Activated B cell treated with CpG ODN at 0.5 μM for 24 hours (primary cell): Measurements from ENCODE around the gene HMOX1. TPM values are rescaled to one million over a fixed set of nuclear protein-coding genes. Genes with fewer than 3 reads are reported as not detected.

Experiments
- ATAC-seq: fragments of 200-7000 bp; cut with Tn5 transposase; one replicate; pipeline ENCODE4 v1.10.0; 2021; ENCODE audit warnings: low read depth, mild to moderate bottlenecking, moderate library complexity
- CTCF ChIA-PET: fragments of 350-600 bp; sonication (Branson Sonifier 250); formaldehyde crosslinking; loops from one replicate; lab custom pipeline; 2021; ENCODE audit warnings: antibody characterized with exemption; lab: Charles Lee
- POLR2A ChIA-PET: fragments of 350-600 bp; sonication (Branson Sonifier 250); formaldehyde crosslinking; loops from one replicate; lab custom pipeline; 2021; ENCODE audit warnings: antibody characterized with exemption; lab: Charles Lee
- DNase-seq: peaks from one replicate; pipeline ENCODE4 v3.0.0; 2022
- H3K27ac Mint-ChIP-seq: one replicate; pipeline ENCODE4 v1.8.0; 2020; ENCODE audit warnings: mixed read lengths
- H3K27me3 Mint-ChIP-seq: one replicate; pipeline ENCODE4 v1.8.0; 2021; ENCODE audit warnings: mixed read lengths
- H3K36me3 Mint-ChIP-seq: one replicate; pipeline ENCODE4 v1.8.0; 2021; ENCODE audit warnings: low read depth, mixed read lengths
- H3K4me1 Mint-ChIP-seq: one replicate; pipeline ENCODE4 v1.8.0; 2021; ENCODE audit warnings: mixed read lengths
- H3K4me3 Mint-ChIP-seq: one replicate; pipeline ENCODE4 v1.8.0; 2020; ENCODE audit warnings: mild to moderate bottlenecking, mixed read lengths
- H3K9me3 Mint-ChIP-seq: one replicate; pipeline ENCODE4 v1.8.0; 2020; ENCODE audit warnings: mixed read lengths
- CTCF ChIP-seq: fragments of 200-600 bp; IDR thresholded peaks from one replicate; pipeline ENCODE4 v1.8.0; 2022; ENCODE audit warnings: antibody characterized with exemption, mild to moderate bottlenecking
- intact Hi-C: fragments of 100-400 bp; cut with micrococcal nuclease; formaldehyde crosslinking; loops from one replicate; pipeline ENCODE4 v1.15.1; 2024
- total RNA-seq: library from RNA; stranded (reverse); gene quantifications from 2 replicates; pipeline ENCODE4 v1.2.3, GENCODE V29; 2022

The HMOX1 gene
- total RNA-seq, 1 donor from 2014 or later, result 13.3 TPM

GRCh38 chr22:35347462-35347861 is 33.4 kb upstream of the HMOX1 start:
- H3K27me3 Mint-ChIP-seq, result no peaks in the 10 kb centered on the region
- no peak overlapping the region for H3K4me3 Mint-ChIP-seq
- TF ChIP-seq CTCF, result no peak
- ATAC-seq, result no peak
- DNase-seq, result no peak
- peaks cover 35% of the 10 kb centered on the region for H3K4me1 Mint-ChIP-seq
- ChIA-PET POLR2A (no interaction called here), CTCF (interaction anchor here (1.2 kb wide), 1 partner anchor 63 kb away, joined by 3 read pairs; no protein-coding TSS in a partner anchor)
- no peaks in the 10 kb centered on the region for H3K9me3 Mint-ChIP-seq
- H3K36me3 Mint-ChIP-seq, result peaks cover 3% of the 10 kb centered on the region
- intact Hi-C loops, result no loop called here
- no peak overlapping the region for H3K27ac Mint-ChIP-seq

- Mint-ChIP-seq H3K36me3 (peaks cover 3% of the 10 kb centered on the region), H3K9me3 (no peaks in the 10 kb centered on the region), H3K4me3 (no peak overlapping the region), H3K27me3 (no peaks in the 10 kb centered on the region), H3K4me1 (peaks cover 42% of the 10 kb centered on the region), H3K27ac (no peak overlapping the region)
- ChIA-PET CTCF (interaction anchor here (1.2 kb wide), 1 partner anchor 62 kb away, joined by 3 read pairs; no protein-coding TSS in a partner anchor), POLR2A (interaction anchor here (0.9 to 1.5 kb wide), 2 partner anchors 9 to 13 kb away, joined by 3 to 4 read pairs; no protein-coding TSS in a partner anchor)
- TF ChIP-seq CTCF, result no peak
- no peak for DNase-seq
- no peak for ATAC-seq
- intact Hi-C loops, result no loop called here
Observed at GRCh38 chr22:35348026-35348590, 32.8 kb upstream of the HMOX1 start.

GRCh38 chr22:35348703-35349102 is 32.2 kb upstream of the HMOX1 start:
- H3K4me1 Mint-ChIP-seq, result peaks cover 48% of the 10 kb centered on the region
- H3K4me3 Mint-ChIP-seq, result no peak overlapping the region
- DNase-seq (no peak), ATAC-seq (no peak)
- ChIA-PET CTCF (interaction anchor here (1.2 to 3.0 kb wide), 2 partner anchors 62 to 233 kb away, joined by 3 to 69 read pairs; no protein-coding TSS in a partner anchor), POLR2A (interaction anchor here (0.9 to 1.5 kb wide), 2 partner anchors 9 to 14 kb away, joined by 3 to 4 read pairs; no protein-coding TSS in a partner anchor)
- no peak overlapping the region for H3K27ac Mint-ChIP-seq
- peaks cover 3% of the 10 kb centered on the region for H3K36me3 Mint-ChIP-seq
- no peak for TF ChIP-seq CTCF
- H3K9me3 Mint-ChIP-seq, result no peaks in the 10 kb centered on the region
- H3K27me3 Mint-ChIP-seq, result no peaks in the 10 kb centered on the region
- intact Hi-C loops, result no loop called here

GRCh38 chr22:35349368-35349703 is 31.6 kb upstream of the HMOX1 start:
- Mint-ChIP-seq H3K9me3 (no peaks in the 10 kb centered on the region), H3K27me3 (no peaks in the 10 kb centered on the region), H3K27ac (no peak overlapping the region), H3K4me3 (no peak overlapping the region), H3K36me3 (peaks cover 3% of the 10 kb centered on the region), H3K4me1 (peaks cover 53% of the 10 kb centered on the region)
- TF ChIP-seq CTCF, result no peak
- ATAC-seq, result no peak
- ChIA-PET CTCF (interaction anchor here (3.0 to 4.9 kb wide), 2 partner anchors 62 to 232 kb away, joined by 69 to 118 read pairs; no protein-coding TSS in a partner anchor), POLR2A (interaction anchor here (0.6 to 5.3 kb wide), 4 partner anchors 15 to 234 kb away, joined by 3 to 215 read pairs (median 5); no protein-coding TSS in a partner anchor)
- no peak for DNase-seq
- intact Hi-C loops, result no loop called here

GRCh38 chr22:35349704-35350538 is 31.0 kb upstream of the HMOX1 start:
- intact Hi-C loops, result loop anchor here (1.0 to 5.0 kb wide), 7 partner anchors 80 to 830 kb away; no protein-coding TSS in a partner anchor
- no peak for TF ChIP-seq CTCF
- ATAC-seq, result no peak
- peaks cover 54% of the 10 kb centered on the region for H3K4me1 Mint-ChIP-seq
- H3K27ac Mint-ChIP-seq, result peak overlapping the region; percentile 98
- POLR2A ChIA-PET, result interaction anchor here (0.6 to 5.3 kb wide), 6 partner anchors 21 to 233 kb away, joined by 4 to 215 read pairs (median 9); partner anchors contain the start of gene MCM5
- H3K27me3 Mint-ChIP-seq, result no peaks in the 10 kb centered on the region
- no peak overlapping the region for H3K4me3 Mint-ChIP-seq
- H3K36me3 Mint-ChIP-seq, result peaks cover 2% of the 10 kb centered on the region
- no peaks in the 10 kb centered on the region for H3K9me3 Mint-ChIP-seq
- DNase-seq, result no peak
- CTCF ChIA-PET, result interaction anchor here (1.5 to 4.9 kb wide), 5 partner anchors 61 to 774 kb away, joined by 6 to 118 read pairs (median 12); partner anchors contain the start of gene APOL6
